ENCODE results near the gene PBX1. TPM values are rescaled to one million over a fixed set of nuclear protein-coding genes. Genes with fewer than 3 reads are reported as not detected.

The PBX1 gene
- polyA plus RNA-seq, 1 donor (not counting 4 experiments of a cell fraction or from before 2014, with no cell fraction given): 2.2 TPM

DNA sequence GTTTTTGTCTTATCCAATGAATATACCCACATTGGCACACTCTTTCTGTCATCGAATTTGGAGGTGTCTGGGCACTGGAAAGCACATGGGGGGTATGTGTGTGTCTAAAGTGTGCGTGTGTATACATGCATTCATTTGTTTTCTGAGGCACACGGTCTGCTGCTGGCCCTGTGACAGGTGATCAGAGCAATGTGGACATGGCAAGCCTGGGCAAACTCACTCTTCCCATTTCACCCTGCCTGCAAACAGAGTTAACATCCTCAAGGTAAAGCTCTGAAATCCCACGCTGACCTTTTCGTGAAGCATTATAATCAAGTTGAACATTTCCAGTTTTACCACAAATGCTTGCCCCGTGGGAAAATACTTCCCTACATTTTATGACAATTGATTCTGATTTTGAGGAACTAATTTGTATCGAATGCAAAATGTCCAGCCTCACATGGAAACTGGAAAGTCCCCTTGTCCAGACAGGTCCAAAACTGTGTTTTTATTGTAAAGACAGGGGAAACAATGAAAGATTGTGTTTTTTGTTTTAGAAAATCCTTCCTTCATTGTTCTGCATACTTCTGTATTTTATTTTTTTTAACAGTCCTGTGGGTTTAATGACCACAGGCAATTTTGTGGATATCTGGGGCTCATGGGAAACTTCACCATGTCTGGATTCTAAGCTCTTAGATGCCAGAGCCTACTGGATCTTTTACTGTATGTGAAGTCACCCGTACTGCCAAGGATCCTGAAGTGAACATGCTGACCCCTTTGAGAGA, 160.9 kb downstream of the PBX1 start:
- no peak overlapping the region for H3K4me3 ChIP-seq (ENCODE audit: control insufficient read depth in 2 of 3, extremely low read depth in 1 of 3, insufficient read depth in 2 of 3, low read depth in 1 of 3, low read length in 3 of 3)
- H3K9me3 ChIP-seq (ENCODE audit: control insufficient read depth, low read depth, low read length): no peaks in the 10 kb centered on the region
- H4K20me1 ChIP-seq (ENCODE audit: control insufficient read depth, extremely low read depth, insufficient read depth, low read length): no peaks in the 10 kb centered on the region
- no peak overlapping the region for H3K27ac ChIP-seq (ENCODE audit: control insufficient read depth, insufficient read depth, low read length)
- H3K27me3 ChIP-seq (ENCODE audit: control insufficient read depth, extremely low read depth, insufficient read depth, low read length): no peaks in the 10 kb centered on the region
- FAIRE-seq (no peak), DNase-seq (ENCODE audit: low read depth, low spot score) (no peak)
- H3K4me2 ChIP-seq (ENCODE audit: control insufficient read depth, extremely low read depth, insufficient read depth, low read depth, low read length): no peak overlapping the region
- H3K9me1 ChIP-seq (ENCODE audit: control insufficient read depth, extremely low read depth, insufficient read depth, low read length): no peaks in the 10 kb centered on the region
- dilution Hi-C loops (cut with MboI; ENCODE audit: extremely low pct_ligation_motif_present, low sequenced_read_pairs): no loop called here
- no peaks in the 10 kb centered on the region for H3K79me2 ChIP-seq (ENCODE audit: control insufficient read depth, insufficient read depth, low read length)
- H3K4me1 ChIP-seq (ENCODE audit: control insufficient read depth, extremely low read depth, insufficient read depth, low read length): peaks cover 6% of the 10 kb centered on the region
- TF ChIP-seq EZH2 (IDR thresholded peaks at IDR 0.05; ENCODE audit: low read length): no peak
- TF ChIP-seq, protein P1, sequence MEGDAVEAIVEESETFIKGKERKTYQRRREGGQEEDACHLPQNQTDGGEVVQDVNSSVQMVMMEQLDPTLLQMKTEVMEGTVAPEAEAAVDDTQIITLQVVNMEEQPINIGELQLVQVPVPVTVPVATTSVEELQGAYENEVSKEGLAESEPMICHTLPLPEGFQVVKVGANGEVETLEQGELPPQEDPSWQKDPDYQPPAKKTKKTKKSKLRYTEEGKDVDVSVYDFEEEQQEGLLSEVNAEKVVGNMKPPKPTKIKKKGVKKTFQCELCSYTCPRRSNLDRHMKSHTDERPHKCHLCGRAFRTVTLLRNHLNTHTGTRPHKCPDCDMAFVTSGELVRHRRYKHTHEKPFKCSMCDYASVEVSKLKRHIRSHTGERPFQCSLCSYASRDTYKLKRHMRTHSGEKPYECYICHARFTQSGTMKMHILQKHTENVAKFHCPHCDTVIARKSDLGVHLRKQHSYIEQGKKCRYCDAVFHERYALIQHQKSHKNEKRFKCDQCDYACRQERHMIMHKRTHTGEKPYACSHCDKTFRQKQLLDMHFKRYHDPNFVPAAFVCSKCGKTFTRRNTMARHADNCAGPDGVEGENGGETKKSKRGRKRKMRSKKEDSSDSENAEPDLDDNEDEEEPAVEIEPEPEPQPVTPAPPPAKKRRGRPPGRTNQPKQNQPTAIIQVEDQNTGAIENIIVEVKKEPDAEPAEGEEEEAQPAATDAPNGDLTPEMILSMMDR (optimal IDR thresholded peaks at IDR 0.05 in 1 of 3, IDR thresholded peaks at IDR 0.05 in 1 of 3, conservative IDR thresholded peaks at IDR 0.05 in 1 of 3; ENCODE audit: extremely low read depth in 1 of 3, insufficient read depth in 2 of 3, low read length in 3 of 3): no peak
- H3K36me3 ChIP-seq (ENCODE audit: control insufficient read depth in 2 of 2, extremely low read depth in 1 of 2, insufficient read depth in 2 of 2, low read length in 2 of 2): no peaks in the 10 kb centered on the region
- H3K9ac ChIP-seq (ENCODE audit: control insufficient read depth, extremely low read depth, insufficient read depth, low read length): no peak overlapping the region
- H2AFZ ChIP-seq (ENCODE audit: control insufficient read depth, low read length): no peak overlapping the region

DNA sequence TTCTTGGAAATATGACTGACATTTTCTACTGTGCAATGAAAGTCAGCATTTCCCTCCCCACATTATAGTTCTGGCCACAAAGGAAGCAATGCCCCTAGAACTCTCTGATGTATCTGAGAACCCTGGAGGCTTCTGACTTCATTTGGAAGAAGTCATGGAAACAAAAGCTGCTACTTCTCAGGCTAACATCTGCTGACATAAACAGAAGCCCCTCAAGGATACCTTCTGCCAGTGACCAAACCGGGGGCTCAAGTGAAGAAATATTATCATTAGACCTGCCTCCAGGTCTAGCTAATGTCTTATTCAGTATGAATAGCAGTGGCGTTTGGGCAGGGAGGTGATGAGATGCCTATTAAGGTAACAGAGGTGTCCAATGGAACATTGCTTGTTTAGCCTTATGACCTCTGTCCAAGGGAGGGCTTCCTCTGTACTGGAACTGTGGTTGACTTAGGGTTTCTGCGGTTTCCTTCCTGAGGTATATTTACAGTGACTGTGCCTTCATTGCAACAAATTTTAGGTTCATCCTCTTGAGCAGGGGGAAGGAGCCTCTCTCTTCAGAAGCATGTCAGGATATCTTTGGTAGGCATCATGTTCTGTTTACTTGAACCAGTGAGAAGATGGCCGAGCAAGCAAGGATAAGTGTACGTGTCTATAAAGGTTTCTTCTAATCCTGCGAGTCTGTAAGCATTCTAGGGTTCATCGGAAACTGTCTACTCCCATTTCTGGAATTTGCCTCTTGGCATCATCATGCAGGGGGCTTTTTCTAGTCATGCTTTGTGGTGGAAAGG, 161.7 kb downstream of the PBX1 start:
- no peak for DNase-seq (ENCODE audit: low read depth, low spot score)
- TF ChIP-seq, protein P1 (optimal IDR thresholded peaks at IDR 0.05 in 1 of 3, IDR thresholded peaks at IDR 0.05 in 1 of 3, conservative IDR thresholded peaks at IDR 0.05 in 1 of 3; ENCODE audit: extremely low read depth in 1 of 3, insufficient read depth in 2 of 3, low read length in 3 of 3): no peak
- TF ChIP-seq EZH2 (IDR thresholded peaks at IDR 0.05; ENCODE audit: low read length): no peak
- Histone ChIP-seq H3K4me3 (ENCODE audit: control insufficient read depth in 2 of 3, extremely low read depth in 1 of 3, insufficient read depth in 2 of 3, low read depth in 1 of 3, low read length in 3 of 3) (no peak overlapping the region), H3K9ac (ENCODE audit: control insufficient read depth, extremely low read depth, insufficient read depth, low read length) (no peak overlapping the region), H3K9me1 (ENCODE audit: control insufficient read depth, extremely low read depth, insufficient read depth, low read length) (no peaks in the 10 kb centered on the region), H2AFZ (ENCODE audit: control insufficient read depth, low read length) (no peak overlapping the region), H3K79me2 (ENCODE audit: control insufficient read depth, insufficient read depth, low read length) (no peaks in the 10 kb centered on the region), H4K20me1 (ENCODE audit: control insufficient read depth, extremely low read depth, insufficient read depth, low read length) (no peaks in the 10 kb centered on the region), H3K27me3 (ENCODE audit: control insufficient read depth, extremely low read depth, insufficient read depth, low read length) (no peaks in the 10 kb centered on the region), H3K9me3 (ENCODE audit: control insufficient read depth, low read depth, low read length) (no peaks in the 10 kb centered on the region), H3K4me2 (ENCODE audit: control insufficient read depth, extremely low read depth, insufficient read depth, low read depth, low read length) (no peak overlapping the region), H3K36me3 (ENCODE audit: control insufficient read depth in 2 of 2, extremely low read depth in 1 of 2, insufficient read depth in 2 of 2, low read length in 2 of 2) (no peaks in the 10 kb centered on the region), H3K27ac (ENCODE audit: control insufficient read depth, insufficient read depth, low read length) (no peak overlapping the region), H3K4me1 (ENCODE audit: control insufficient read depth, extremely low read depth, insufficient read depth, low read length) (peaks cover 6% of the 10 kb centered on the region)
- FAIRE-seq: no peak
- dilution Hi-C loops (cut with MboI; ENCODE audit: extremely low pct_ligation_motif_present, low sequenced_read_pairs): no loop called here
